Measurements from ENCODE around the gene ZNF831. TPM values are rescaled to one million over a fixed set of nuclear protein-coding genes. Genes with fewer than 3 reads are reported as not detected.

The ZNF831 gene
- total RNA-seq, 1 experiment from 2014 or later, result 0.15 TPM

DNA sequence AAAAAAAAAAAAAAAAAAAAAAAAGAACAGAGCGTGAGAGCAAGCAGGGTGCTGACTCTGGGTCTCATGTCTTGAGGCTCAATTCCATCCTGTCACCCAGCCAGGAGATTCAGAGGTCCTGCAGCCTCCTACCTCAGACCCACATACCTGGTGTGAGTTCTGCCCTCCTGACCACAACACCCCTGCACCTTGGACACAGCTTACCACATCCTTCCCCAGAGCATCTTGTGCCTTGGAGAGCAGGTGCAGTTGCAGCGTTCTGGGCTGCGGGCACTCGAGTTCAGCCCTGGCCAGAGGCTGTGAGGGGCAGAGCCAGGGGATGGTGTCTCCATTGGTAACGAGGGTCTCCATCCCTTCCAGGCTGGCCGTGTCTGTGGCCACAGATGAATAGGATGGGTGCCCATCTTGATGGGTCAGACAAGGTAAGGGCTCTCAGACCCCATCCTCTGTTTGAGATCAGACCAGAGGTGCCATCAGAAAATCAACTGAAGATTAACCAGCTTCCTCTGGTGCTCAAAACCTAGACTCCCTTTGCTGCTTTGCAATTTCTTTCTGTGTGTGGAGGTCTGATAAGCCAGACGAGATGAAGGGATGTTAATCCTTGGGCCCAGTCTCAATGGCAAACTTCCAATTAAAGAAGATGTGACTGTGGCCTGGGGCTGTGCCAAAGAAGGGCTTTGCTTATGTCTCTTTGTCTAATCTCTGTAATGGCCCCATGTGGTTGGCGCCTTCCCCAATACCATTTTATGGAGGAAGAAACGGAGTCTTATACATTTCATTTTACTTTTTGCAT is 14.7 kb upstream of the ZNF831 start:
- H3K4me2 ChIP-seq (ENCODE audit: low read length), result no peak overlapping the region
- no peak overlapping the region for H2AFZ ChIP-seq (ENCODE audit: low read depth, low read length, poor library complexity, severe bottlenecking)
- no peak overlapping the region for H3K27ac ChIP-seq (ENCODE audit: low read depth, low read length)
- no peaks in the 10 kb centered on the region for H3K79me2 ChIP-seq (ENCODE audit: insufficient read depth, low read length)
- ATAC-seq, result no peak
- H3K9me2 ChIP-seq (ENCODE audit: insufficient read depth), result no peaks in the 10 kb centered on the region
- no peak for TF ChIP-seq YY1 (IDR thresholded peaks at IDR 0.05; ENCODE audit: extremely low read depth, insufficient replicate concordance, low read depth, low read length)
- TF ChIP-seq ZBTB33 (IDR thresholded peaks at IDR 0.05; ENCODE audit: extremely low read depth, insufficient replicate concordance, low read length), result no peak
- no peak for TF ChIP-seq EZH2 (IDR thresholded peaks at IDR 0.05)
- TF ChIP-seq POLR2AphosphoS5 (IDR thresholded peaks at IDR 0.05; ENCODE audit: low read depth, low read length), result no peak
- ChIA-PET RAD21 (ENCODE audit: low non-redundant PET in 1 of 2, low total read pairs in 2 of 2, uncharacterized antibody in 2 of 2, unreplicated experiment in 2 of 2) (no interaction called here), POLR2A (no interaction called here), CTCF (no interaction called here)
- H3K27me3 ChIP-seq (ENCODE audit: insufficient read depth, low read length), result peaks cover 38% of the 10 kb centered on the region
- H3K36me3 ChIP-seq (ENCODE audit: control insufficient read depth in 1 of 2, insufficient read depth in 2 of 2, low read length in 2 of 2), result no peaks in the 10 kb centered on the region
- intact Hi-C loops (cut with micrococcal nuclease), result no loop called here
- no peaks in the 10 kb centered on the region for H3K4me1 ChIP-seq (ENCODE audit: control insufficient read depth in 1 of 2, insufficient read depth in 2 of 2, low read length in 2 of 2)
- H3K9me3 ChIP-seq (ENCODE audit: control insufficient read depth in 1 of 2, insufficient read depth in 1 of 2, low read depth in 1 of 2, low read length in 2 of 2), result no peaks in the 10 kb centered on the region
- no peaks in the 10 kb centered on the region for H4K20me1 ChIP-seq (ENCODE audit: insufficient read depth)
- no peak overlapping the region for H3K4me3 ChIP-seq (replicated peaks in 1 of 2; ENCODE audit: low read depth in 1 of 2, low read length in 2 of 2)
- no peak overlapping the region for H3K9ac ChIP-seq (ENCODE audit: low read length)
- no TSS peak for BruUV-seq (replicated peaks)
- DNase-seq (ENCODE audit: low read depth, low spot score), result no peak
